ENCODE measurements around the gene FAM50B.

The FAM50B gene

GRCh38 chr6:3811191-3811590 lies 38.0 kb upstream of the FAM50B start:
- no peak for TF ChIP-seq CTCF (IDR thresholded peaks at IDR 0.05; ENCODE audit: insufficient read depth, low read depth, low read length, missing control alignments)
- DNase-seq (ENCODE audit: low read depth) = no peak
- H3K4me3 ChIP-seq (ENCODE audit: low read depth, low read length) = no peak overlapping the region

GRCh38 chr6:3812596-3812995 lies 36.6 kb upstream of the FAM50B start:
- no peak for DNase-seq (ENCODE audit: low read depth)
- H3K4me3 ChIP-seq (ENCODE audit: low read depth, low read length) = no peak overlapping the region
- TF ChIP-seq CTCF (IDR thresholded peaks at IDR 0.05; ENCODE audit: insufficient read depth, low read depth, low read length, missing control alignments) = no peak

GRCh38 chr6:3813150-3813780 lies 35.9 kb upstream of the FAM50B start:
- DNase-seq (ENCODE audit: low read depth) = peak; percentile 54
- no peak overlapping the region for H3K4me3 ChIP-seq (ENCODE audit: low read depth, low read length)
- TF ChIP-seq CTCF (IDR thresholded peaks at IDR 0.05; ENCODE audit: insufficient read depth, low read depth, low read length, missing control alignments) = no peak

- no peak for DNase-seq (ENCODE audit: low read depth)
- TF ChIP-seq CTCF (IDR thresholded peaks at IDR 0.05; ENCODE audit: insufficient read depth, low read depth, low read length, missing control alignments) = no peak
Measured at GRCh38 chr6:3813918-3814317, 35.3 kb upstream of the FAM50B start.

GRCh38 chr6:3814539-3814938 lies 34.6 kb upstream of the FAM50B start:
- no peak for DNase-seq (ENCODE audit: low read depth)
- no peak for TF ChIP-seq CTCF (IDR thresholded peaks at IDR 0.05; ENCODE audit: insufficient read depth, low read depth, low read length, missing control alignments)
- H3K4me3 ChIP-seq (ENCODE audit: low read depth, low read length) = no peak overlapping the region

More at GRCh38 chr6:3813918-3814317, 35.3 kb upstream of the FAM50B start:
- H3K4me3 ChIP-seq (ENCODE audit: low read depth, low read length) = no peak overlapping the region

- no peak for DNase-seq (ENCODE audit: low read depth)
- no peak overlapping the region for H3K4me3 ChIP-seq (ENCODE audit: low read depth, low read length)
- TF ChIP-seq CTCF (IDR thresholded peaks at IDR 0.05; ENCODE audit: insufficient read depth, low read depth, low read length, missing control alignments) = no peak
Measured at GRCh38 chr6:3816251-3816650, 32.9 kb upstream of the FAM50B start.
